Breast epithelium (tissue), 3 donors: ENCODE results near the gene FOXC1.

Experiments
- POLR2A ChIP-seq: fragments of 450-650 bp; IDR thresholded peaks from one replicate; pipeline ENCODE4 v1.6.1; 2016; ENCODE audit warnings: antibody characterized with exemption, mild to moderate bottlenecking, moderate library complexity
- TF ChIP-seq, protein P1 (sequence below), 3 donors: fragments of 450-650 bp; IDR thresholded peaks; one replicate each; pipeline ENCODE4 v1.5.1; 2016 to 2017; ENCODE audit warnings: antibody characterized with exemption in 3 of 3, mild to moderate bottlenecking in 3 of 3, moderate library complexity in 3 of 3

DNA sequence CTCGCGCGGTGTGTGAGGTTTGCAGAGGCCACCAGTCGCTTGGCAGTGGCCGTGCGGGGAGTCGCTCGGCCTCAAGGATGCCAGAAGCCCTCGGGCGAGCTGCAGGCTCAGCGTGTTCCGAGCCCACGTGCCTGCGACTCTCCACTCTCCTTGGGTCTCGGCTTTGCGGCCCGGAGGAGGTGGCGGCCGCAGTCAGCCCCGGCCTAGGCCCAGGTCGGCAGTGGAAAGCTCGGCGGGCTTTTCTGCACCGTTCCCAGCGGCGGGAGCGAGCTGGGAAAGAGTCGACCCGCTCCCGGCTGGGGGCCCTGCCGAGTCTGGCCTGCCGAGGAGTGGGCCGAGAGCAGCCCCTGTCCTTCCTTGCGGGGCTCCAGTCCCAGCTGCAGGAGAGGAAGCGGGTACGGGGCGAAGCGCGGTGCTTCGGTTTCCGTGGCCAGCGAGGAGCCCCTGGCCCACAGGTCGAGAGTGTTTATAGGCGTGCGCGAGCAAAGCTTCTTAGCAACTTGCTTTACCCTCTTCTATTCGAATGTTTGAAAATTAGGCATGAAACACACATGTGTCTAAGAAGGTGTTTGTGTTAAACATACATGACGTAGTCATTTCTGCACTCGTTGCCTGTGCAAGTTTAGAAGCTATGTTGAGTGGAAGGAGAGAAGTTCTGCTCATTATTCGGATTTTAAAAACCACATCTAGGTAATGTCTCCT lies 5.6 kb downstream of the FOXC1 start:
- TF ChIP-seq, protein P1, sequence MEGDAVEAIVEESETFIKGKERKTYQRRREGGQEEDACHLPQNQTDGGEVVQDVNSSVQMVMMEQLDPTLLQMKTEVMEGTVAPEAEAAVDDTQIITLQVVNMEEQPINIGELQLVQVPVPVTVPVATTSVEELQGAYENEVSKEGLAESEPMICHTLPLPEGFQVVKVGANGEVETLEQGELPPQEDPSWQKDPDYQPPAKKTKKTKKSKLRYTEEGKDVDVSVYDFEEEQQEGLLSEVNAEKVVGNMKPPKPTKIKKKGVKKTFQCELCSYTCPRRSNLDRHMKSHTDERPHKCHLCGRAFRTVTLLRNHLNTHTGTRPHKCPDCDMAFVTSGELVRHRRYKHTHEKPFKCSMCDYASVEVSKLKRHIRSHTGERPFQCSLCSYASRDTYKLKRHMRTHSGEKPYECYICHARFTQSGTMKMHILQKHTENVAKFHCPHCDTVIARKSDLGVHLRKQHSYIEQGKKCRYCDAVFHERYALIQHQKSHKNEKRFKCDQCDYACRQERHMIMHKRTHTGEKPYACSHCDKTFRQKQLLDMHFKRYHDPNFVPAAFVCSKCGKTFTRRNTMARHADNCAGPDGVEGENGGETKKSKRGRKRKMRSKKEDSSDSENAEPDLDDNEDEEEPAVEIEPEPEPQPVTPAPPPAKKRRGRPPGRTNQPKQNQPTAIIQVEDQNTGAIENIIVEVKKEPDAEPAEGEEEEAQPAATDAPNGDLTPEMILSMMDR (IDR thresholded peaks at IDR 0.05) = no peak
- TF ChIP-seq POLR2A = no peak
